CD1c-positive myeloid dendritic cell (primary cell): Measurements from ENCODE around the gene AP2A2.
"Not testable (repeated sequence)": the region's sequence is repeated elsewhere in the genome, so short reads cannot be mapped to it uniquely, and the experiment has no call there.

Experiments used
- DNase-seq: peaks from one replicate; pipeline ENCODE4 v3.0.0-alpha.2; 2016; ENCODE audit errors: extremely low spot score

AP2A2 gene

GRCh38 chr11:1015064-1015463, 89.4 kb downstream of the AP2A2 start:
- DNase-seq = no peak

- DNase-seq = peak; percentile 80
Measured at GRCh38 chr11:1015826-1016545, 90.3 kb downstream of the AP2A2 start.

- not testable (repeated sequence) for DNase-seq
Measured at GRCh38 chr11:1016610-1017126, 91.0 kb downstream of the AP2A2 start.

GRCh38 chr11:1017269-1018005, 91.8 kb downstream of the AP2A2 start:
- DNase-seq = peak; percentile 13

DNA sequence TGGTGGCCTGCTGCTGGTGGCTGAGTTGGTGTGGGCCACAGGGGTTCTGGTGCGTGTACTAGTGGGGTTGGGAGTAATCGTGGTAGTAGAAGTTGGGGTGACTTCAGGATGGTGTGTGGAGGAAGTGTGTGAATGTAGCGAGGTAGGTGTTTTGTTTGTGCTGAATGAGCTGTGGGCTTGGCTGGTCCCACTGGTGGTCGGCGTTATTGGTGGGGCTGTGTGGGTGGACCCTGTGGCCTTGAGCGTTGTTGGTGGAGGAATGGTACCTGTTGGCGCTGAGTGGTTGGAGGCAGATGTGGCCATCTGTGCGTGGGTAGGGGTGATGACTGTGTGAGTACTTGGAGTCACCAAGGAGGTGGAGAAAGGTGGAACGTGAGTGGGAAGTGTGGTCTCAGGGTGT, 92.4 kb downstream of the AP2A2 start:
- no peak for DNase-seq

- no peak for DNase-seq
Measured at GRCh38 chr11:1019321-1019910, 93.7 kb downstream of the AP2A2 start.

- DNase-seq = no peak
Measured at GRCh38 chr11:1020211-1020905, 94.7 kb downstream of the AP2A2 start.

DNA sequence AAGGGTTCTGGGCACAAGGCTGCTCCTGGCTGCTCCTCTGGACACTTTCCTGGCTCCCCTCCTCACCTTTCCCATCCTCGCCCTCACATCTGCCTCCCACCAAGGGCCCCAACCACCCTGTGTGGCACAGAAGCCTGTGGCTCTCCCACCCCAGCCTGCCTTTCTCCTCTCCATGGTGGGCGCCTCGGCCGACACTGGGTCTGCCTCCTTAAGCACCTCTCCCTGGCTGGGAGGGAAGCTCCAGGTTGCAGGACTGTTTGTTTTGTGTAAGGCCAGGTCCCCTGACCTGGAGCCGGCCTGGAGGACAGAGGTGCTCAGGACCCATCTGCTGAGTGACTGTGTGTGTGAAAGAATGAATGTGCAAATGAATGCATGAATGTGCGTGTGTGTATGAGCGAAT, 96.7 kb downstream of the AP2A2 start:
- DNase-seq = no peak

DNA sequence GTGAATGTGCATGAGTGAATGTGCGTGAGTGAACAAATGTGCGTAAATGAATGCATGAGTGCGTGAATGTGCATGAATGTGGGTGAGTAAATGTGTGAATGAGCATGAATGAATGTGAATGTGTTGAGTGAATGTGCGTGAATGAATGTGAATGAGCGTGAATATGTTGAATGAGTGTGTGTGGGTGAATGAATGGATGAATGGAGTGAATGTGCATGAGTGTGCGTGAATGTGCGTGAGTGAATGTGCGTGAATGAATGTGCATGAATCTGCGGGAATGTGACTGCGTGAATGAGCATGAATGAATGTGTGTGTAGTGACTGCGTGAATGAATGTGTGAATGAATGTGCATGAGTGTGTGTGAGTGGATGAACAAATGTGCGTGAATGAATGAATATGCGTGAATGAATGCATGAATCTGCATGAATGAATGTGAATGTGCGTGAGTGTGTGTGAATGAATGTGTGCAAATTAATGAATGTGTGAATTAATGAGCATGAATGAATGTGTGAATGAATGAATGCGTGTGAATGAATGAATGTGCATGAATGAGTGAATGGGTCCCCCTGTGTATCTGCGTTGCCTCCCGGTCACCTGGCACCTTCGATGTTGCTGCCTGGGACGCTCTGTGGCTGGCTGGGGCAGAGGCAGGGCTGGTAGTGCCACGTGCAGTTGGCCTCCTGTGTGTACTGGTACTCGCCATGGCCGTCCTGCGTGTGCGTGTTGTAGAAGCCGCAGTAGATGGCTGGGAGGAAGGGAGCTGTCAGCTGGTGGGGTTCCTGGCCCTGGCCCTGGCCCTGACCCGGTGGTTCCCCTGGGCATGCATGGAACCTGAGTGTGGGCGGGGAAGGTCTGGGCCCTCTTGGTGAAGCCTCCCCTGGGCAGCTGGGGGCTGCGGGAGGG, 97.5 kb downstream of the AP2A2 start:
- no peak for DNase-seq

GRCh38 chr11:1023811-1024596, 98.3 kb downstream of the AP2A2 start:
- no peak for DNase-seq

- no peak for DNase-seq
Measured at GRCh38 chr11:1024597-1025409, 99.1 kb downstream of the AP2A2 start.

GRCh38 chr11:1025410-1026162, 99.9 kb downstream of the AP2A2 start:
- no peak for DNase-seq

DNA sequence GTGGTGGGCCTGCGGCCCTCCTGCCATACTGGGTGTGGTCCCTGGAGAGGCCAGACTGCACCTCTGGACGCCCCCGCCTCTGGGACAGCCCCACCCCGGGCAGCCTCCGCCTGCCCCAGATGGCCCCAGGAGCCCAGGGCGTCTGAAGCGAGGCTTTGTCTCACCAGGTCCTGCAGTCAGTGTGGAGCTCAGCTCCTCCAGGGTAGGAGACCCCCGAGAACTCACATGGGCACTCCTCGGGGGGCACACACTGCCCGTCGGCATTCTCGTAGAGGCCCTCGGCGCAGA, 100.4 kb downstream of the AP2A2 start:
- DNase-seq = no peak

- no peak for DNase-seq
Measured at GRCh38 chr11:1026641-1027482, 101.2 kb downstream of the AP2A2 start.

- no peak for DNase-seq
Measured at GRCh38 chr11:1027483-1028290, 102.0 kb downstream of the AP2A2 start.

DNA sequence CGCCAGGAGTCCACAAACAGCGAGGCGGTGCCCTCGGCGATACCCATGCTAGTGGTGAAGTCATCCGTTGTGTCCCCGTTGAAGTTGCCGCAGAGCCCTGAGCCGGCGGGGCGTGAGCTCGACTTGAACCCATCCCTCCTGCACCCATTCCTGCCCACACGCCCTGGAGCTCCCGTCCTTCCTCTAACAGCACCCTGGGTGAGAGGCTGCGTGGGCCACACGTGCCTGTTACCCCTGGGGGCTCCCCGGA, 102.5 kb downstream of the AP2A2 start:
- no peak for DNase-seq

DNA sequence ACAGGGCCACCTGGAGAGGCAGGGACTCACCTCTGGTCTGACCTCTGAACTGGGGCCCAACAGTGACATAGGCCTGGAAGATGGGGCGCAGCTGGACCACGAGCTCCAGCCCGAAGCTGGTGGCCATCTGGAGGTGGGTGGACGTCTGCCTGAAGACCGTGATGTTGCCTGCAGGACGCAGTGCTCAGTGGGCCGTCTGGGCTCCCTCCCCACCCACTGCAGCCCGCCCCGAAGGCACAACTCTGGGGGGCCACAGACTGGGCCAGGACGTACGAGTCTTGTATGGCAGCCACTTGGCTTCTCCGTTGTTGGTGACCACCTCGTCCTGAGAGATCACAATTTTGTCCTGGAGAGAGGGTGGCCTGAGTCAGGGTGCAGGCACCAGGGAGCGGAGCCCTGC, 102.9 kb downstream of the AP2A2 start:
- no peak for DNase-seq
